Effector memory CD4-positive, alpha-beta T cell (primary cell): Measurements from ENCODE around the gene MCRIP1.

Source experiments
- DNase-seq, 3 donors: peaks; one replicate each; pipeline ENCODE4 v3.0.0-alpha.2; 2020
- H3K27ac ChIP-seq: 2 replicates; pipeline ENCODE4 v1.7.0; 2013; ENCODE audit warnings: mild to moderate bottlenecking, low read length, moderate library complexity; ENCODE audit not compliant: insufficient read depth, poor library complexity, severe bottlenecking
- H3K27me3 ChIP-seq: replicated peaks from 2 replicates; pipeline ENCODE4 v1.7.0; 2013; ENCODE audit warnings: mild to moderate bottlenecking, low read length; ENCODE audit not compliant: insufficient read depth, control insufficient read depth, poor library complexity, severe bottlenecking
- H3K36me3 ChIP-seq: 2 replicates; pipeline ENCODE4 v1.7.0; 2013; ENCODE audit warnings: mild to moderate bottlenecking, low read length, moderate library complexity; ENCODE audit not compliant: control insufficient read depth, insufficient read depth
- H3K4me1 ChIP-seq: 2 replicates; pipeline ENCODE4 v1.7.0; 2013; ENCODE audit warnings: low read length, mild to moderate bottlenecking; ENCODE audit not compliant: control insufficient read depth, insufficient read depth, poor library complexity, severe bottlenecking
- H3K4me3 ChIP-seq: 2 replicates; pipeline ENCODE4 v1.7.0; 2013; ENCODE audit warnings: low read length, low read depth, mild to moderate bottlenecking; ENCODE audit not compliant: insufficient read depth, poor library complexity, severe bottlenecking
- H3K9me3 ChIP-seq: 2 replicates; pipeline ENCODE4 v1.7.0; 2013; ENCODE audit warnings: mild to moderate bottlenecking, low read length, moderate library complexity; ENCODE audit not compliant: control insufficient read depth

The MCRIP1 gene

GRCh38 chr17:81810892-81811704 lies 22.0 kb downstream of the MCRIP1 start:
- H3K9me3 ChIP-seq, result no peaks in the 10 kb centered on the region
- no peak for DNase-seq
- H3K4me1 ChIP-seq, result no peaks in the 10 kb centered on the region
- no peak overlapping the region for H3K4me3 ChIP-seq
- peaks cover 9% of the 10 kb centered on the region for H3K27me3 ChIP-seq
- H3K36me3 ChIP-seq, result no peaks in the 10 kb centered on the region
- H3K27ac ChIP-seq, result no peak overlapping the region

GRCh38 chr17:81810476-81810875 lies 22.6 kb downstream of the MCRIP1 start:
- DNase-seq, result no peak
- Histone ChIP-seq H3K4me3 (no peak overlapping the region), H3K36me3 (no peaks in the 10 kb centered on the region), H3K27me3 (peaks cover 15% of the 10 kb centered on the region), H3K27ac (no peak overlapping the region), H3K9me3 (no peaks in the 10 kb centered on the region), H3K4me1 (no peaks in the 10 kb centered on the region)

DNA sequence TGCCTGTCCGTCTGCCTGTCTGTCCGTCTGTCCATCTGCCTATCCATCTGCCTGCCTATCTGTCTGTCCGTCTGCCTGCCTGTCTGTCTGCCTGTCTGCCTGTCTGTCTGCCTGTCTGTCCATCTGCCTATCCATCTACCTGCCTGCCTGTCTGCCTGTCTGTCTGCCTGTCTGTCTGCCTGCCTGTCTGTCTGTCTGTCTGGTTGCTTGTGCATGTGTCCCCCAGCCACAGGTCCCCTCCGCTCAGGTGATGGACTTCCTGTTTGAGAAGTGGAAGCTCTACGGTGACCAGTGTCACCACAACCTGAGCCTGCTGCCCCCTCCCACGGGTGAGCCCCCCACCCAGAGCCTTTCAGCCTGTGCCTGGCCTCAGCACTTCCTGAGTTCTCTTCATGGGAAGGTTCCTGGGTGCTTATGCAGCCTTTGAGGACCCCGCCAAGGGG lies 23.5 kb downstream of the MCRIP1 start:
- DNase-seq, result no peak
- H3K27me3 ChIP-seq, result peaks cover 24% of the 10 kb centered on the region
- H3K36me3 ChIP-seq, result no peaks in the 10 kb centered on the region
- H3K27ac ChIP-seq, result no peak overlapping the region
- no peaks in the 10 kb centered on the region for H3K4me1 ChIP-seq
- H3K4me3 ChIP-seq, result no peak overlapping the region
- no peaks in the 10 kb centered on the region for H3K9me3 ChIP-seq

DNA sequence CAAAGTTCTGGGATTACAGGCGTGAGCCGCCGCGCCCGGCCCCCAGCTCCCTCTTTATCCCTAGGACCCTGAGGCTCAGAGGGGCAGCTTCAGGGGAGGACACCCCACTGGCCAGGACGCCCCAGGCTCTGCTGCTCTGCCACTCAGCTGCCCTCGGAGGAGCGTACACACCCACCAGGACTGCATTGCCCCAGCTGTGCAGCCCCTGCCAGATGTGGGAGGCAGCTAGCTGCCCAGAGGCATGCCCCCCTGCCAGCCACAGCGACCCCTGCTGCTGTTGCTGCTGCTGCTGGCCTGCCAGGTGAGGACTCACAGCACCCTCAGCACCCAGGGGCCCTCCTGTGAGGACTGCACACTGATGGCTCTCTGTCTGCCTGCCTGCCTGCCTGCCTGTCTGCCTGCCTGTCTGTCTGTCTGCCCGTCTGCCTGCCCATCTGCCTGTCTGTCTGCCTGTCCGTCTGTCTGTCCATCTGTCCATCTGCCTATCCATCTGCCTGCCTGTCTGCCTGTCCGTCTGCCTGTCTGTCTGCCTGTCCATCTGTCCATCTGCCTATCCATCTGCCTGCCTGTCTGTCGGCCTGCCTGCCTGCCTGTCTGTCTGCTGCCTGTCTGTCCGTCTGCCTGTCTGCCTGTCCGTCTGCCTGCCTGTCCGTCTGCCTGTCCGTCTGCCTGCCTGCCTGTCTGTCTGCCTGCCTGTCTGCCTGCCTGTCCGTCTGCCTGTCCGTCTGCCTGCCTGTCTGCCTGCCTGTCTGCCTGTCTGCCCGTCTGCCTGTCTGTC lies 24.1 kb downstream of the MCRIP1 start:
- H3K36me3 ChIP-seq, result no peaks in the 10 kb centered on the region
- DNase-seq, result no peak
- H3K27ac ChIP-seq, result no peak overlapping the region
- peaks cover 30% of the 10 kb centered on the region for H3K27me3 ChIP-seq
- no peaks in the 10 kb centered on the region for H3K4me1 ChIP-seq
- no peaks in the 10 kb centered on the region for H3K9me3 ChIP-seq
- no peak overlapping the region for H3K4me3 ChIP-seq

DNA sequence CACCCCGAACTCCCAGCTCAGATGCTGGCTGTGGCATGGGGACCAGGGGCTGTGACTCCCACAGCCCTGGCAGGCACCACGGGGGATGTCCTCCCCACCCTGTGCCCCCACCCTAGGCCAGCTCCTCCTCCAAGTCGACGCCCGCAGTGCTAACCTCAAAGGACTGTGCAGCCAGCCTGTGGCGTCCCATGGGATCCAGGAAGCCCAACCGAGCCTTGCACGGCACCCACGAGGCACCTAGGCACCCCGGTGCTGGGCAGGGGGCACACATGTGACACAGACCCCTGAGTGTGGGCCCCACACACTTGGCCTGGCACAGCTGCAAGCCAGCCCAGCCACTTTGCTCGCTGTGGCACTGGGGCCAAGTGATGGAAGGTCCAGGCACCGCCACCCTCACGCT lies 25.3 kb downstream of the MCRIP1 start:
- Histone ChIP-seq H3K27ac (no peak overlapping the region), H3K9me3 (no peaks in the 10 kb centered on the region), H3K4me1 (no peaks in the 10 kb centered on the region), H3K36me3 (no peaks in the 10 kb centered on the region), H3K27me3 (peaks cover 36% of the 10 kb centered on the region), H3K4me3 (no peak overlapping the region)
- DNase-seq, result no peak

- H3K9me3 ChIP-seq, result no peaks in the 10 kb centered on the region
- peaks cover 36% of the 10 kb centered on the region for H3K27me3 ChIP-seq
- DNase-seq, result no peak
- H3K27ac ChIP-seq, result no peak overlapping the region
- no peaks in the 10 kb centered on the region for H3K36me3 ChIP-seq
- H3K4me1 ChIP-seq, result no peaks in the 10 kb centered on the region
- no peak overlapping the region for H3K4me3 ChIP-seq
These were observed 25.8 kb downstream of the MCRIP1 start for GRCh38 chr17:81807210-81807719.

DNA sequence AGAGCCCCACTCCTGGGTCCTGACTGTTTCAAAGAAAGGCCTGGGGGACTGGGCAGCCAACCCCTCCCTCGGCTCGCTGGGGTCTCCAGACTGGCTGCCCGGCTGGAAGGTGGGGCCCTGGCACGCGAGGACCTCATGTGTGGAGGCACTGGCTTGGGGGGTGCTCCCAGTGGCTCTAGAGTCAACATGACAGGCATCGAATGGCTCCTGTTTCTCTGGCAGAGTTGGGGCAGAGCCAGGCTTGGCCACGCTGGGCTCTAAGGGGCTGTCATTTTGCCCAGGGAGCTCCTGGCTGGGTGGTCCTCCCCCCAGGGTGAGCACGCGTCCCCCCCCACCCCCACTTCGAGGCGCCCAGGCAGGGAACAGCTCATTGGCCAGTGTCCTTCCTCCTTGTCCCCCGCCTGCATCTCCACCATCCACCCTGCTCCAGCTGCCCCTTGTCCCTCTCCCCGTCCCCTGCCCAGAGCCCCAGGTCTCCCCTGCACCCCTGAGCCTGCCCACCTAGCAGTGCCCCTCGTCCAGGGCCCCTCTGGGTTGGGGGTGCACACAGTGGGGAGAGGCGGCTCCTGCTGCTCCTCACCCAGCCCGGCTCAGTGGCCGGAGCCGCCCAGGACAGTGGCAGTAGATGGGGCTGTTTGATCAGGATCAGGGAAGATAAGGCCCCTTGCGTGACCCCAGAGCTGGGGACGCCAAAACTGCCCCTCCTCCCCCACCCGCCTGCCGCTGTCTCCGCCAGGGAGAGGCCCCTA lies 26.5 kb downstream of the MCRIP1 start:
- Histone ChIP-seq H3K4me1 (no peaks in the 10 kb centered on the region), H3K9me3 (no peaks in the 10 kb centered on the region)
- DNase-seq, result no peak

DNA sequence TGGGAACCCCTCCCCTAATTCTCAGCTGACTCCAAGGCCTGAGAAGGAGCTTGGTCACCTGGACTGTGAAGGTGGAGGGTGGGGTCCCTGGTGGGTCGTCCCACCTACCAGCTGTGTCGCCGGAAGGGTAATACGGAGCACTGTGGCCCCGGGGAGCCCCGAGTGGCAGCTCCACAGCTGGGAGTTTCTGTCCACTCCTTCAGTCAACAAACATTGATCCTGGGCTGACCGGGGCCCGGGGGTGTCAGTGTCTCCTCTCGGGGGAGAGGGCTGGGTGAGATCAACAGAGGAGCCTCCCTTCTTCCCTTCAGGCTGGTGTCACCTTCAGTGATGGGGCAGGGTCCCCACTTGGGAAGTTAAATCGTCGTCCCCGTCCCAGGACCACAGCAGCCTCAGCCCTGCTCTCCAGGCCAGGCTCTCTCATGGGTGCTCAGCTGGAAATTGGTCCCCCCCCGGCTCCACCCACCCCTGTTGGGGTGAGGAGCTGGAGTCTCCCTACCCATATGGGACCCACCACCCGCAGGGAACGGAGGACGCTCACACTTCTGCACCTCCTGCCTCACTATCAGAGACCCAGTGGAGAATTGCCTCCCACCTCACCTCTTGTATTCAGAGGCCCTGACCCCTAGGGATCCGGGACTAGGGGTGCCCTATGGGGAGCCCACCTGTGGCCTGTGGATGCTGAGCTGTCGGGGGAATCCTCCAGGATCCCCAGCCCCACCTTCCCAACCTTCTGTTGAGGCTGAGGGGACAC lies 27.2 kb downstream of the MCRIP1 start:
- Histone ChIP-seq H3K27me3 (peaks cover 36% of the 10 kb centered on the region), H3K9me3 (no peaks in the 10 kb centered on the region), H3K27ac (no peak overlapping the region), H3K4me3 (no peak overlapping the region), H3K36me3 (no peaks in the 10 kb centered on the region), H3K4me1 (no peaks in the 10 kb centered on the region)
- no peak for DNase-seq

More for the DNA sequence above, 26.5 kb downstream of the MCRIP1 start:
- Histone ChIP-seq H3K27ac (no peak overlapping the region), H3K27me3 (peaks cover 36% of the 10 kb centered on the region), H3K4me3 (no peak overlapping the region), H3K36me3 (no peaks in the 10 kb centered on the region)

DNA sequence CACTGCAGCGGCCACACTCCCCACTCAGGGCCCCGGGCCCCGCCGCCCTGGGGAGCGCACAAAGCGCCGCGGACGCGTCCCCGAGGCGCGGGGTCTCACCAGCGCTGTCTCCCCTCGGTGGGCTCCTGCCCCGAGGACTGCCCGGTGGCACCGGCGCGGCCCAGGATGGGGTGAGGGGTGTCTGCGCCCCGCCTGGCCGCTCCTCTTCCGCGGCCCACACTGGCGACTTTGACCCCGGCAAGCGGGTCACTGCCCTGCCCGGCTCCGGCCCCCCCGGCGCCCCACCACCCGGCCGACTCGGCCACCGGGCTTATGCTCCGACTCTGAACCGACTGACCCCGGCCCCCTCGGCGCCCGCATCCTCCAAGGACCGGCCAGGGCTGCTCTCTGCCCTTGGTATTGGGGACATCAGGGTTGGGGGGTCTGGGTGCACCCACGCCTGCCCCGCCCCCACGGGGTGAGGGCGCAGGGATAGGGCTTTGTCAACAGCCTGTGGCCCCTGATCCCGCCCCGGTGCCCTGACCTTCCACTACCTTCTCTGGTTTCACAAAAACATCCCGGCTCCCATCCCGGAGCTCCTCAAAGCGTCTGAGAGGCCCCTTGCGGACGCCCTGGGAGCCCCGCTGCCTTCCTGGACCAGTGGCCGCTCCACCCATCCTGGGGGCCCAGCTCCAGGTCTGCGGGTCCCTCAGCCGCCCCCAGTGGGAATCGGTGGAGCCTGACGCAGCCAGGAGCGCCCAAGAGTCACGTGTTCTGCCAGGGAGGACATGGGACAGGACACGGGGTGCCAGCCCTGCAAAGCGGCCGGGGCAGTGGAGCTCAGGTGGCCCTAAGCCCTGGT lies 28.3 kb downstream of the MCRIP1 start:
- Histone ChIP-seq H3K4me1 (no peaks in the 10 kb centered on the region), H3K27me3 (peaks cover 36% of the 10 kb centered on the region), H3K36me3 (no peaks in the 10 kb centered on the region), H3K4me3 (no peak overlapping the region), H3K9me3 (no peaks in the 10 kb centered on the region), H3K27ac (no peak overlapping the region)
- DNase-seq, result no peak
